ENCODE results near the gene TESK2. TPM values are rescaled to one million over a fixed set of nuclear protein-coding genes. Genes with fewer than 3 reads are reported as not detected.
"Not testable (repeated sequence)": the region's sequence is repeated elsewhere in the genome, so short reads cannot be mapped to it uniquely, and the experiment has no call there.

Gene TESK2
- total RNA-seq, 4 donors from 2014 or later, result 1.4 to 4.3 (median 3.7) TPM

GRCh38 chr1:45395051-45395450 lies 95.9 kb downstream of the TESK2 start:
- no peak for ATAC-seq (ENCODE audit: low FRiP score)
- TF ChIP-seq CTCF (IDR thresholded peaks at IDR 0.05), result no peak

GRCh38 chr1:45394342-45394741 lies 96.6 kb downstream of the TESK2 start:
- DNase-seq (ENCODE audit: low spot score) (no peak), ATAC-seq (ENCODE audit: low FRiP score) (no peak)
- TF ChIP-seq CTCF (IDR thresholded peaks at IDR 0.05), result no peak

More at GRCh38 chr1:45395051-45395450, 95.9 kb downstream of the TESK2 start:
- no peak for DNase-seq (ENCODE audit: low spot score)

- no peak for TF ChIP-seq CTCF (IDR thresholded peaks at IDR 0.05)
- ATAC-seq (ENCODE audit: low FRiP score) (no peak), DNase-seq (ENCODE audit: low spot score) (no peak)
Measured at GRCh38 chr1:45393718-45394302, 97.2 kb downstream of the TESK2 start.

GRCh38 chr1:45386219-45386618 lies 104.7 kb downstream of the TESK2 start:
- ATAC-seq (ENCODE audit: low FRiP score) (no peak), DNase-seq (ENCODE audit: low spot score) (no peak)
- TF ChIP-seq CTCF (IDR thresholded peaks at IDR 0.05), result no peak

- no peak for TF ChIP-seq CTCF (IDR thresholded peaks at IDR 0.05)
- ATAC-seq (ENCODE audit: low FRiP score) (no peak), DNase-seq (ENCODE audit: low spot score) (no peak)
Measured at GRCh38 chr1:45385302-45385701, 105.7 kb downstream of the TESK2 start.

- not testable (repeated sequence) for DNase-seq (ENCODE audit: low spot score); ATAC-seq (ENCODE audit: low FRiP score)
Measured at GRCh38 chr1:45384213-45384612, 106.8 kb downstream of the TESK2 start.

- no peak for ATAC-seq (ENCODE audit: low FRiP score)
- no peak for DNase-seq (ENCODE audit: low spot score)
- no peak for TF ChIP-seq CTCF (IDR thresholded peaks at IDR 0.05)
Measured at GRCh38 chr1:45383191-45383590, 107.8 kb downstream of the TESK2 start.
